ENCODE measurements around the gene NAMPT.

NAMPT gene

GRCh38 chr7:106246902-106247711, 37.7 kb downstream of the NAMPT start:
- no peak for FAIRE-seq
- DNase-seq (ENCODE audit: insufficient read length, low spot score) = no peak
- TF ChIP-seq PAX5 (IDR thresholded peaks at IDR 0.05; ENCODE audit: insufficient read depth, low read length, severe bottlenecking) (no peak), POLR2AphosphoS5 (IDR thresholded peaks at IDR 0.05; ENCODE audit: low read depth, low read length) (no peak)

- FAIRE-seq (no peak), DNase-seq (ENCODE audit: insufficient read length, low spot score) (no peak)
- TF ChIP-seq TAF1 (IDR thresholded peaks at IDR 0.05; ENCODE audit: low read depth, low read length) (no peak), PAX5 (IDR thresholded peaks at IDR 0.05; ENCODE audit: insufficient read depth, low read length, severe bottlenecking) (no peak), POLR2A (IDR thresholded peaks at IDR 0.05; ENCODE audit: low read depth, low read length) (no peak), POLR2AphosphoS5 (IDR thresholded peaks at IDR 0.05; ENCODE audit: low read depth, low read length) (no peak), SPI1 (IDR thresholded peaks at IDR 0.05; ENCODE audit: low read depth, low read length) (no peak), POU2F2 (IDR thresholded peaks at IDR 0.05; ENCODE audit: low read depth, low read length) (no peak)
These were observed 40.9 kb downstream of the NAMPT start for GRCh38 chr7:106243893-106244292.

- DNase-seq (ENCODE audit: insufficient read length, low spot score) (no peak), FAIRE-seq (no peak)
- no peak for TF ChIP-seq POLR2AphosphoS5 (IDR thresholded peaks at IDR 0.05; ENCODE audit: low read depth, low read length)
- TF ChIP-seq TAF1 (IDR thresholded peaks at IDR 0.05; ENCODE audit: low read depth, low read length) = no peak
- TF ChIP-seq POU2F2 (IDR thresholded peaks at IDR 0.05; ENCODE audit: low read depth, low read length) = no peak
- TF ChIP-seq POLR2A (IDR thresholded peaks at IDR 0.05; ENCODE audit: low read depth, low read length) = no peak
- TF ChIP-seq PAX5 (IDR thresholded peaks at IDR 0.05; ENCODE audit: insufficient read depth, low read length, severe bottlenecking) = no peak
- TF ChIP-seq SPI1 (IDR thresholded peaks at IDR 0.05; ENCODE audit: low read depth, low read length) = no peak
These were observed 45.4 kb downstream of the NAMPT start for GRCh38 chr7:106239406-106239805.

DNA sequence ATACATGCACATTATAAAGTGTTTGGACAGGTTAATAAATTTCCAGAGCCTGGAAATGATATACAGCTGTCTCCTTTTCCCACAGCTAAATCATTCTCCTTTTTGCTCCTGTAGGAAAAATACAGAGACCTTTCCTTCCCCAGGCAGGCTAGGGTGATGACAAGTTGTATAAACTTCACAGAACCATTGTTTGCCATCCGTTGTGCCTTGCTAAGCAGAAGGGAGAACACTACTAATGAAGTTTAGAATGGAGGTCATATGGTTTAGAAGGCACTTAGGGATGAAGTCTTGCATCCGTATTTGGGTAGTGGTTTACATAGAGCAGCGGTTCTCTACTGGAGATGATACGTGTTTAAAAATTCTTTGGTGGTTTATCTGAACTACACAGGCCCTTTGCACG, 46.0 kb downstream of the NAMPT start:
- TF ChIP-seq POU2F2 (IDR thresholded peaks at IDR 0.05; ENCODE audit: low read depth, low read length) = no peak
- no peak for TF ChIP-seq PAX5 (IDR thresholded peaks at IDR 0.05; ENCODE audit: insufficient read depth, low read length, severe bottlenecking)
- TF ChIP-seq TAF1 (IDR thresholded peaks at IDR 0.05; ENCODE audit: low read depth, low read length) = no peak
- DNase-seq (ENCODE audit: insufficient read length, low spot score) (no peak), FAIRE-seq (no peak)

DNA sequence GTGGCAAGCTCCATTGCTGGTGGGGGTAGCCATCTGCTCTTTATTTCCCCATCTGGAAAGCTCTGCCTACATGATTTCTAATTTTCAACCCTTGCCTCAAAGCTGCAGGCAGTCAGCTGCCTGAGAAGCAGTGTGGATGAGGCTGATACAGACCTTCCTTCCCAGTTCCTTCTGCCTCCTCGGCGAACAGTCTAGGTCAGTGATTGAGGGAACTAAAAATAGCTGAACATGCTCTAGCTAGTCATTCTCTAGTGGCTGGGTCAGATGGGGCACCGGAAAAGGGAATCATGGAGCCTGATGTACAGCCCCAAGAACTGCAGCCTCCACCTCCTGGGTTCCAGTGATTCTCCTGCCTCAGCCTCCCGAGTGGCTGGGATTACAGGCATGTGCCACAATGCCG, 48.7 kb downstream of the NAMPT start:
- FAIRE-seq (no peak), DNase-seq (ENCODE audit: insufficient read length, low spot score) (no peak)
- TF ChIP-seq POU2F2 (IDR thresholded peaks at IDR 0.05; ENCODE audit: low read depth, low read length) = no peak
- no peak for TF ChIP-seq PAX5 (IDR thresholded peaks at IDR 0.05; ENCODE audit: insufficient read depth, low read length, severe bottlenecking)

- no peak for DNase-seq (ENCODE audit: insufficient read length, low spot score)
- no peak for TF ChIP-seq POU2F2 (IDR thresholded peaks at IDR 0.05; ENCODE audit: low read depth, low read length)
- TF ChIP-seq POLR2A (IDR thresholded peaks at IDR 0.05; ENCODE audit: low read depth, low read length) = no peak
- no peak for TF ChIP-seq PAX5 (IDR thresholded peaks at IDR 0.05; ENCODE audit: insufficient read depth, low read length, severe bottlenecking)
- no peak for TF ChIP-seq SPI1 (IDR thresholded peaks at IDR 0.05; ENCODE audit: low read depth, low read length)
- TF ChIP-seq TAF1 (IDR thresholded peaks at IDR 0.05; ENCODE audit: low read depth, low read length) = no peak
- TF ChIP-seq POLR2AphosphoS5 (IDR thresholded peaks at IDR 0.05; ENCODE audit: low read depth, low read length) = no peak
- FAIRE-seq = no peak
These were observed 50.4 kb downstream of the NAMPT start for GRCh38 chr7:106234425-106234824.

GRCh38 chr7:106231856-106232490, 52.8 kb downstream of the NAMPT start:
- FAIRE-seq = no peak
- DNase-seq (ENCODE audit: insufficient read length, low spot score) = no peak
- TF ChIP-seq POU2F2 (IDR thresholded peaks at IDR 0.05; ENCODE audit: low read depth, low read length) = no peak
- no peak for TF ChIP-seq POLR2AphosphoS5 (IDR thresholded peaks at IDR 0.05; ENCODE audit: low read depth, low read length)
- TF ChIP-seq SPI1 (IDR thresholded peaks at IDR 0.05; ENCODE audit: low read depth, low read length) = no peak
- TF ChIP-seq TAF1 (IDR thresholded peaks at IDR 0.05; ENCODE audit: low read depth, low read length) = no peak
- no peak for TF ChIP-seq POLR2A (IDR thresholded peaks at IDR 0.05; ENCODE audit: low read depth, low read length)
- no peak for TF ChIP-seq PAX5 (IDR thresholded peaks at IDR 0.05; ENCODE audit: insufficient read depth, low read length, severe bottlenecking)

DNA sequence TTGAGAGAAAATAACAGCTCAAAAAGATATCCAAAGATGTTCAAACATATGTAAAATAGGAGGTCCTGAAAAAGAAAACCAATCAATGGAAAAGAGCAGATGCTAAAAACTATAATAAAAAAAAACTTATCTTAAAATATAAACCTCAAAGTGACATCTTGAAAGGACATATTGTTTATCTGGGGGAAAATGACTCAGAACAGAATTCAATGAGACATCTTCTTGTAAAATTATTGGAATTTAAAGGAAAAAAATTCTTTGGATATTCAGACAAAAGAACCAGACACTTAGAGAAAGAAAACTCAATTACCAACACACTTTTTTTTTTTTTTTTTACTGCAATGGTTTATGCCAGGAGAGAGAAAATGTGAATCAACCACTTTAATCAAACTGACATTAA, 58.9 kb downstream of the NAMPT start:
- no peak for FAIRE-seq
- TF ChIP-seq POLR2AphosphoS5 (IDR thresholded peaks at IDR 0.05; ENCODE audit: low read depth, low read length) (no peak), POU2F2 (IDR thresholded peaks at IDR 0.05; ENCODE audit: low read depth, low read length) (no peak), PAX5 (IDR thresholded peaks at IDR 0.05; ENCODE audit: insufficient read depth, low read length, severe bottlenecking) (no peak), SPI1 (IDR thresholded peaks at IDR 0.05; ENCODE audit: low read depth, low read length) (no peak), POLR2A (IDR thresholded peaks at IDR 0.05; ENCODE audit: low read depth, low read length) (no peak), TAF1 (IDR thresholded peaks at IDR 0.05; ENCODE audit: low read depth, low read length) (no peak)
- no peak for DNase-seq (ENCODE audit: insufficient read length, low spot score)

- FAIRE-seq (no peak), DNase-seq (ENCODE audit: insufficient read length, low spot score) (no peak)
- TF ChIP-seq SPI1 (IDR thresholded peaks at IDR 0.05; ENCODE audit: low read depth, low read length) (no peak), POLR2A (IDR thresholded peaks at IDR 0.05; ENCODE audit: low read depth, low read length) (no peak), TAF1 (IDR thresholded peaks at IDR 0.05; ENCODE audit: low read depth, low read length) (no peak), POU2F2 (IDR thresholded peaks at IDR 0.05; ENCODE audit: low read depth, low read length) (no peak), PAX5 (IDR thresholded peaks at IDR 0.05; ENCODE audit: insufficient read depth, low read length, severe bottlenecking) (no peak), POLR2AphosphoS5 (IDR thresholded peaks at IDR 0.05; ENCODE audit: low read depth, low read length) (no peak)
These were observed 60.0 kb downstream of the NAMPT start for GRCh38 chr7:106224797-106225196.

GRCh38 chr7:106223156-106223555, 61.6 kb downstream of the NAMPT start:
- DNase-seq (ENCODE audit: insufficient read length, low spot score) (no peak), FAIRE-seq (no peak)
- TF ChIP-seq TAF1 (IDR thresholded peaks at IDR 0.05; ENCODE audit: low read depth, low read length) (no peak), PAX5 (IDR thresholded peaks at IDR 0.05; ENCODE audit: insufficient read depth, low read length, severe bottlenecking) (no peak), POLR2AphosphoS5 (IDR thresholded peaks at IDR 0.05; ENCODE audit: low read depth, low read length) (no peak), POU2F2 (IDR thresholded peaks at IDR 0.05; ENCODE audit: low read depth, low read length) (no peak), SPI1 (IDR thresholded peaks at IDR 0.05; ENCODE audit: low read depth, low read length) (no peak), POLR2A (IDR thresholded peaks at IDR 0.05; ENCODE audit: low read depth, low read length) (no peak)
